ENCODE measurements around the gene FAM120AOS. TPM values are rescaled to one million over a fixed set of nuclear protein-coding genes. Genes with fewer than 3 reads are reported as not detected.
"Not testable (repeated sequence)": the region's sequence is repeated elsewhere in the genome, so short reads cannot be mapped to it uniquely, and the experiment has no call there.

The FAM120AOS gene
- polyA plus RNA-seq, 1 donor, result 52.6 TPM

GRCh38 chr9:93447655-93448054 is 5.7 kb downstream of the FAM120AOS start:
- Histone ChIP-seq H3K4me3 (ENCODE audit: low read length) (no peak overlapping the region), H3K9me3 (ENCODE audit: control insufficient read depth, low read depth, low read length) (no peaks in the 10 kb centered on the region), H3K4me1 (ENCODE audit: control insufficient read depth, insufficient read depth, low read length) (peaks cover 9% of the 10 kb centered on the region), H3K36me3 (ENCODE audit: control insufficient read depth, insufficient read depth, low read length) (peaks cover 27% of the 10 kb centered on the region), H3K27me3 (ENCODE audit: control insufficient read depth, insufficient read depth, low read length) (no peaks in the 10 kb centered on the region), H3K27ac (ENCODE audit: low read length) (no peak overlapping the region)
- DNase-seq, result no peak
- 100% methylated on average over 1 of the region's 4 CpGs for WGBS (ENCODE audit: insufficient coverage, low lambda C conversion rate)

- Histone ChIP-seq H3K36me3 (ENCODE audit: control insufficient read depth, insufficient read depth, low read length) (peaks cover 27% of the 10 kb centered on the region), H3K4me3 (ENCODE audit: low read length) (no peak overlapping the region), H3K9me3 (ENCODE audit: control insufficient read depth, low read depth, low read length) (no peaks in the 10 kb centered on the region), H3K27ac (ENCODE audit: low read length) (no peak overlapping the region), H3K4me1 (ENCODE audit: control insufficient read depth, insufficient read depth, low read length) (peaks cover 9% of the 10 kb centered on the region), H3K27me3 (ENCODE audit: control insufficient read depth, insufficient read depth, low read length) (no peaks in the 10 kb centered on the region)
- 50% methylated on average over 2 of the region's 3 CpGs for WGBS (ENCODE audit: insufficient coverage, low lambda C conversion rate)
- DNase-seq, result no peak
Measured at GRCh38 chr9:93446073-93446472, 7.3 kb downstream of the FAM120AOS start.

GRCh38 chr9:93440896-93441580 is 12.3 kb downstream of the FAM120AOS start:
- no peak overlapping the region for H3K4me3 ChIP-seq (ENCODE audit: low read length)
- H3K27ac ChIP-seq (ENCODE audit: low read length), result no peak overlapping the region
- H3K27me3 ChIP-seq (ENCODE audit: control insufficient read depth, insufficient read depth, low read length), result no peaks in the 10 kb centered on the region
- H3K9me3 ChIP-seq (ENCODE audit: control insufficient read depth, low read depth, low read length), result no peaks in the 10 kb centered on the region
- peaks cover 3% of the 10 kb centered on the region for H3K36me3 ChIP-seq (ENCODE audit: control insufficient read depth, insufficient read depth, low read length)
- no peak for DNase-seq
- WGBS (ENCODE audit: insufficient coverage, low lambda C conversion rate), result no CpG with 5 or more reads among the region's 8 CpGs
- no peaks in the 10 kb centered on the region for H3K4me1 ChIP-seq (ENCODE audit: control insufficient read depth, insufficient read depth, low read length)

- H3K27ac ChIP-seq (ENCODE audit: low read length); H3K9me3 ChIP-seq (ENCODE audit: control insufficient read depth, low read depth, low read length); H3K4me1 ChIP-seq (ENCODE audit: control insufficient read depth, insufficient read depth, low read length); H3K27me3 ChIP-seq (ENCODE audit: control insufficient read depth, insufficient read depth, low read length); DNase-seq; H3K4me3 ChIP-seq (ENCODE audit: low read length); H3K36me3 ChIP-seq (ENCODE audit: control insufficient read depth, insufficient read depth, low read length): not testable (repeated sequence)
- 100% methylated on average over 1 of the region's 6 CpGs for WGBS (ENCODE audit: insufficient coverage, low lambda C conversion rate)
Measured at GRCh38 chr9:93439301-93439700, 14.1 kb downstream of the FAM120AOS start.

GRCh38 chr9:93437996-93438395 is 15.4 kb downstream of the FAM120AOS start:
- Histone ChIP-seq H3K27me3 (ENCODE audit: control insufficient read depth, insufficient read depth, low read length) (no peaks in the 10 kb centered on the region), H3K27ac (ENCODE audit: low read length) (no peak overlapping the region), H3K9me3 (ENCODE audit: control insufficient read depth, low read depth, low read length) (no peaks in the 10 kb centered on the region), H3K4me3 (ENCODE audit: low read length) (no peak overlapping the region), H3K4me1 (ENCODE audit: control insufficient read depth, insufficient read depth, low read length) (no peaks in the 10 kb centered on the region), H3K36me3 (ENCODE audit: control insufficient read depth, insufficient read depth, low read length) (no peaks in the 10 kb centered on the region)
- WGBS (ENCODE audit: insufficient coverage, low lambda C conversion rate), result 80% methylated on average over 1 of the region's 2 CpGs
- DNase-seq, result no peak

- WGBS (ENCODE audit: insufficient coverage, low lambda C conversion rate), result 100% methylated on average over 1 of the region's 7 CpGs
- Histone ChIP-seq H3K27me3 (ENCODE audit: control insufficient read depth, insufficient read depth, low read length) (no peaks in the 10 kb centered on the region), H3K36me3 (ENCODE audit: control insufficient read depth, insufficient read depth, low read length) (no peaks in the 10 kb centered on the region), H3K27ac (ENCODE audit: low read length) (no peak overlapping the region), H3K4me3 (ENCODE audit: low read length) (no peak overlapping the region), H3K9me3 (ENCODE audit: control insufficient read depth, low read depth, low read length) (no peaks in the 10 kb centered on the region), H3K4me1 (ENCODE audit: control insufficient read depth, insufficient read depth, low read length) (peaks cover under 1% of the 10 kb centered on the region)
- no peak for DNase-seq
Measured at GRCh38 chr9:93436655-93437407, 16.6 kb downstream of the FAM120AOS start.

GRCh38 chr9:93436218-93436617 is 17.2 kb downstream of the FAM120AOS start:
- Histone ChIP-seq H3K27me3 (ENCODE audit: control insufficient read depth, insufficient read depth, low read length) (no peaks in the 10 kb centered on the region), H3K9me3 (ENCODE audit: control insufficient read depth, low read depth, low read length) (no peaks in the 10 kb centered on the region), H3K4me1 (ENCODE audit: control insufficient read depth, insufficient read depth, low read length) (peaks cover 2% of the 10 kb centered on the region), H3K27ac (ENCODE audit: low read length) (no peak overlapping the region), H3K4me3 (ENCODE audit: low read length) (no peak overlapping the region), H3K36me3 (ENCODE audit: control insufficient read depth, insufficient read depth, low read length) (no peaks in the 10 kb centered on the region)
- 88% methylated on average over 2 of the region's 6 CpGs for whole genome bisulfite sequencing (ENCODE audit: insufficient coverage, low lambda C conversion rate)
- no peak for DNase-seq

- Histone ChIP-seq H3K4me3 (ENCODE audit: low read length) (no peak overlapping the region), H3K27ac (ENCODE audit: low read length) (no peak overlapping the region)
- WGBS (ENCODE audit: insufficient coverage, low lambda C conversion rate), result 100% methylated on average over 3 of the region's 8 CpGs
Measured at GRCh38 chr9:93435386-93435785, 18.0 kb downstream of the FAM120AOS start.

GRCh38 chr9:93434056-93434455 is 19.3 kb downstream of the FAM120AOS start:
- H3K36me3 ChIP-seq (ENCODE audit: control insufficient read depth, insufficient read depth, low read length), result no peaks in the 10 kb centered on the region
- no peak overlapping the region for H3K27ac ChIP-seq (ENCODE audit: low read length)
- no peak for DNase-seq
- H3K4me1 ChIP-seq (ENCODE audit: control insufficient read depth, insufficient read depth, low read length), result peaks cover 2% of the 10 kb centered on the region
- no peaks in the 10 kb centered on the region for H3K9me3 ChIP-seq (ENCODE audit: control insufficient read depth, low read depth, low read length)
- H3K27me3 ChIP-seq (ENCODE audit: control insufficient read depth, insufficient read depth, low read length), result no peaks in the 10 kb centered on the region
- WGBS (ENCODE audit: insufficient coverage, low lambda C conversion rate), result no CpG with 5 or more reads among the region's 3 CpGs
- H3K4me3 ChIP-seq (ENCODE audit: low read length), result no peak overlapping the region

More at GRCh38 chr9:93435386-93435785, 18.0 kb downstream of the FAM120AOS start:
- Histone ChIP-seq H3K9me3 (ENCODE audit: control insufficient read depth, low read depth, low read length) (no peaks in the 10 kb centered on the region), H3K36me3 (ENCODE audit: control insufficient read depth, insufficient read depth, low read length) (no peaks in the 10 kb centered on the region), H3K4me1 (ENCODE audit: control insufficient read depth, insufficient read depth, low read length) (peaks cover 2% of the 10 kb centered on the region), H3K27me3 (ENCODE audit: control insufficient read depth, insufficient read depth, low read length) (no peaks in the 10 kb centered on the region)
- no peak for DNase-seq

- DNase-seq, result no peak
Measured at GRCh38 chr9:93432964-93433363, 20.4 kb downstream of the FAM120AOS start.

More at GRCh38 chr9:93432964-93433363, 20.4 kb downstream of the FAM120AOS start:
- H3K4me3 ChIP-seq (ENCODE audit: low read length), result no peak overlapping the region
- WGBS (ENCODE audit: insufficient coverage, low lambda C conversion rate), result 100% methylated on average over 1 of the region's 1 CpG
- H3K4me1 ChIP-seq (ENCODE audit: control insufficient read depth, insufficient read depth, low read length), result peaks cover 7% of the 10 kb centered on the region
- no peaks in the 10 kb centered on the region for H3K27me3 ChIP-seq (ENCODE audit: control insufficient read depth, insufficient read depth, low read length)
- H3K27ac ChIP-seq (ENCODE audit: low read length), result no peak overlapping the region
- H3K9me3 ChIP-seq (ENCODE audit: control insufficient read depth, low read depth, low read length), result no peaks in the 10 kb centered on the region
- no peaks in the 10 kb centered on the region for H3K36me3 ChIP-seq (ENCODE audit: control insufficient read depth, insufficient read depth, low read length)

Measured in large intestine (tissue), 3 donors.